Measurements from ENCODE around the gene ENAM. TPM values are rescaled to one million over a fixed set of nuclear protein-coding genes. Genes with fewer than 3 reads are reported as not detected.

Gene ENAM
- total and polyA plus RNA-seq, 10 of the 15 experiments (the other 5 are each of a cell fraction or from before 2014, with no cell fraction given) = 0.04 to 1.3 (median 0.21) TPM

GRCh38 chr4:70632028-70632427, 3.5 kb downstream of the ENAM start (continued):
- TF ChIP-seq SMAD1 (IDR thresholded peaks at IDR 0.05; ENCODE audit: low read depth, partially characterized antibody) = no peak
- TF ChIP-seq CBX3 (IDR thresholded peaks at IDR 0.05; ENCODE audit: borderline replicate concordance, low read depth) = no peak
- TF ChIP-seq HCFC1 (IDR thresholded peaks at IDR 0.05; ENCODE audit: low read length) = no peak
- TF ChIP-seq ESRRA (IDR thresholded peaks at IDR 0.05; ENCODE audit: low read length) = no peak

DNA sequence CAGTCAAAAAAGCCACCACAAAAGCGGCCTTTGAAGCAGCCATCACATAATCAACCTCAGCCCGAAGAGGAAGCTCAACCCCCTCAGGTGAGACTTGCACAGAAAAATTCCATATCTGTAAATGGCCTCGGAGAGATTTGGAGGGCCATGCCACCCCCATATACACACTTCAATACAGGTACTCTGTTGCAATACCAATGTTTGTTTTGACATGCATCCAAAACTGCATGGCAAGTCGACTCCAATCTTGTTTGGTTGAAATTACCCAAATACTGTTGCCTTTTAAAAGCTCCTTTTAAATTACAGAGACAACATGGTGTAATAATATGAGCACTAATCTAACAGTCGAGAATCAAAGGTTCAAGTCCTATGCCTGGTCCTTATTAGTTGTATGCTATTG, 5.9 kb downstream of the ENAM start:
- Histone ChIP-seq H3K4me3 (no peak overlapping the region), H3K9ac (ENCODE audit: control insufficient read depth, insufficient read depth, low read length) (no peak overlapping the region), H3K9me3 (replicated peaks; ENCODE audit: control insufficient read depth, insufficient read depth, low read length) (no peaks in the 10 kb centered on the region), H3K4me2 (ENCODE audit: control insufficient read depth, insufficient read depth) (no peak overlapping the region), H3K36me3 (ENCODE audit: control insufficient read depth in 2 of 2, insufficient read depth in 2 of 2, low read length in 1 of 2) (no peaks in the 10 kb centered on the region), H3K27me3 (replicated peaks in 1 of 2; ENCODE audit: control insufficient read depth in 2 of 2, insufficient read depth in 2 of 2, low read length in 1 of 2) (no peaks in the 10 kb centered on the region), H4K20me1 (ENCODE audit: control insufficient read depth, insufficient read depth) (no peaks in the 10 kb centered on the region), H3K79me2 (ENCODE audit: control insufficient read depth, insufficient read depth, low read length) (no peaks in the 10 kb centered on the region), H3K27ac (ENCODE audit: control insufficient read depth, insufficient read depth) (no peak overlapping the region), H3K4me1 (ENCODE audit: control insufficient read depth, insufficient read depth, low read length) (no peaks in the 10 kb centered on the region; the same call in 1 of the 2 replicates), H2AFZ (ENCODE audit: control insufficient read depth, low read depth, low read length) (no peak overlapping the region)
- TF ChIP-seq PAX5 (IDR thresholded peaks at IDR 0.05; ENCODE audit: borderline replicate concordance, low read depth, low read length) (no peak), YBX1 (IDR thresholded peaks at IDR 0.05) (no peak), STAT3 (IDR thresholded peaks at IDR 0.05; ENCODE audit: low read depth, low read length) (no peak), NFYB (IDR thresholded peaks at IDR 0.05; ENCODE audit: insufficient read depth, low read depth, low read length) (no peak), SPI1 (IDR thresholded peaks at IDR 0.05; ENCODE audit: borderline replicate concordance, insufficient read depth, low read depth, low read length) (no peak), SIX5 (IDR thresholded peaks at IDR 0.05; ENCODE audit: low read depth, low read length, severe bottlenecking) (no peak), POLR2AphosphoS2 (IDR thresholded peaks at IDR 0.05; ENCODE audit: low read depth, low read length) (no peak), HCFC1 (IDR thresholded peaks at IDR 0.05; ENCODE audit: low read length) (no peak), IKZF1 (conservative IDR thresholded peaks at IDR 0.05) (no peak), NFXL1 (IDR thresholded peaks at IDR 0.05; ENCODE audit: borderline replicate concordance) (no peak), SMAD5 (IDR thresholded peaks at IDR 0.05; ENCODE audit: low read depth) (no peak), TCF3 (IDR thresholded peaks at IDR 0.05; ENCODE audit: borderline replicate concordance, insufficient read depth, low read depth, low read length) (no peak)
- TF ChIP-seq, protein P1, sequence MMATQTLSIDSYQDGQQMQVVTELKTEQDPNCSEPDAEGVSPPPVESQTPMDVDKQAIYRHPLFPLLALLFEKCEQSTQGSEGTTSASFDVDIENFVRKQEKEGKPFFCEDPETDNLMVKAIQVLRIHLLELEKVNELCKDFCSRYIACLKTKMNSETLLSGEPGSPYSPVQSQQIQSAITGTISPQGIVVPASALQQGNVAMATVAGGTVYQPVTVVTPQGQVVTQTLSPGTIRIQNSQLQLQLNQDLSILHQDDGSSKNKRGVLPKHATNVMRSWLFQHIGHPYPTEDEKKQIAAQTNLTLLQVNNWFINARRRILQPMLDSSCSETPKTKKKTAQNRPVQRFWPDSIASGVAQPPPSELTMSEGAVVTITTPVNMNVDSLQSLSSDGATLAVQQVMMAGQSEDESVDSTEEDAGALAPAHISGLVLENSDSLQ (IDR thresholded peaks at IDR 0.05) = no peak
- TF ChIP-seq, protein P2, sequence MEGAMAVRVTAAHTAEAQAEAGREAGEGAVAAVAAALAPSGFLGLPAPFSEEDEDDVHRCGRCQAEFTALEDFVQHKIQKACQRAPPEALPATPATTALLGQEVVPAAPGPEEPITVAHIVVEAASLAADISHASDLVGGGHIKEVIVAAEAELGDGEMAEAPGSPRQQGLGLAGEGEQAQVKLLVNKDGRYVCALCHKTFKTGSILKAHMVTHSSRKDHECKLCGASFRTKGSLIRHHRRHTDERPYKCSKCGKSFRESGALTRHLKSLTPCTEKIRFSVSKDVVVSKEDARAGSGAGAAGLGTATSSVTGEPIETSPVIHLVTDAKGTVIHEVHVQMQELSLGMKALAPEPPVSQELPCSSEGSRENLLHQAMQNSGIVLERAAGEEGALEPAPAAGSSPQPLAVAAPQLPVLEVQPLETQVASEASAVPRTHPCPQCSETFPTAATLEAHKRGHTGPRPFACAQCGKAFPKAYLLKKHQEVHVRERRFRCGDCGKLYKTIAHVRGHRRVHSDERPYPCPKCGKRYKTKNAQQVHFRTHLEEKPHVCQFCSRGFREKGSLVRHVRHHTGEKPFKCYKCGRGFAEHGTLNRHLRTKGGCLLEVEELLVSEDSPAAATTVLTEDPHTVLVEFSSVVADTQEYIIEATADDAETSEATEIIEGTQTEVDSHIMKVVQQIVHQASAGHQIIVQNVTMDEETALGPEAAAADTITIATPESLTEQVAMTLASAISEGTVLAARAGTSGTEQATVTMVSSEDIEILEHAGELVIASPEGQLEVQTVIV (IDR thresholded peaks at IDR 0.05; ENCODE audit: borderline replicate concordance, partially characterized antibody) = no peak
- ATAC-seq (no peak), DNase-seq (ENCODE audit: low read depth, low spot score) (no peak), FAIRE-seq (no peak)
- RAD21 ChIA-PET (ENCODE audit: unreplicated experiment) = interaction anchor here (1.0 kb wide), 1 partner anchor 17 kb away, joined by 3 read pairs; no protein-coding TSS in a partner anchor
- WGBS (ENCODE audit: insufficient coverage, insufficient replicate concordance, low lambda C conversion rate, missing lambda C conversion rate) = 35% methylated on average over 5 of the region's 5 CpGs
- CTCF ChIA-PET = no interaction called here
- intact Hi-C loops (cut with micrococcal nuclease; ENCODE audit: unreplicated experiment) = no loop called here
- no TSS peak for BruUV-seq (replicated peaks)
- SMC1A ChIA-PET (ENCODE audit: uncharacterized antibody, unreplicated experiment) = no interaction called here
- POLR2A ChIA-PET = interaction anchor here (0.8 kb wide), 1 partner anchor 359 kb away, joined by 3 read pairs; the partner anchor contains the start of gene DCK
- in situ Hi-C loops (cut with MboI) = no loop called here

Measured in GM12878 (cell line).